ENCODE data around the gene RRP9. TPM values are rescaled to one million over a fixed set of nuclear protein-coding genes. Genes with fewer than 3 reads are reported as not detected.

Gene RRP9
- total and polyA plus RNA-seq, 10 of the 15 experiments (the other 5 are each of a cell fraction or from before 2014, with no cell fraction given), result 4.7 to 91.5 (median 41.7) TPM

DNA sequence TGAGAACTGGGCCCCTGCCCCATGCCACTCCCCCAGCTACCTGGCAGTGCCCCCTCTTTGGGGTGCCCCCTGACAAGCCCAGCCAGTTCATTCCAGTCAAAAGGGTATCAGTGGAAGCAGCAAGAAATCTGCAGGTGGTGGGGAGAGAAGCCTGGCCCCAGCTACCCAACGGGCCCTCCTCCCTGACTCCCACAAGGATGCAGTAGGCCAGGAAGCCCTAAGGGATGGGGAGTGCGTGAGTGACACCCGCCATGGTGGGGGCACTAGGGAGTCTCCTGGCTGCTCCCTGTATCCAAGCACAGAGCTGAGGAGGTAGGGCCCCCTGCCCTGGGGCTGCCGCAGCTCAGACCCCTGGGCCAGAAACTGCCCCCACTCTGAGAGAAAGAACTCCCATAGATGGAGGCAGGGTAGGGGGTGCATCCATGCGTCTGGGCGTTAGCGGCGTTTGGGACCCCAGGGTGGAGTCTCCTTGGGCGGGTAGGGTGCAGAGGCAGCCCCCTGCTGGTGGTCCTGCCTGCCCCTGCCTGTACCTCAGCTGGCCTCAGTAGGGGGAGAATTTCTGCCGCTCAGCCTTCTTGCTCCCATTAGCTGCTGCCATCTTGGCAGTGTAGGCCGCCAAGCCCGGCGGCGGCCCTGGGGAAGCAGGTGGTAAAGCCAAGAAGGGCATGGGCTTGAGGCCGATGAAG lies 16.0 kb upstream of the RRP9 start (continued):
- TF ChIP-seq ETV6 (conservative IDR thresholded peaks at IDR 0.05 in 1 of 2, IDR thresholded peaks at IDR 0.05 in 1 of 2; ENCODE audit: borderline replicate concordance in 1 of 2, low read depth in 1 of 2) (no peak), JUND (IDR thresholded peaks at IDR 0.05; ENCODE audit: low read depth, low read length) (no peak), FOXM1 (IDR thresholded peaks at IDR 0.05; ENCODE audit: low read depth, low read length) (no peak), SRF (IDR thresholded peaks at IDR 0.05; ENCODE audit: low read depth in 2 of 2, low read length in 2 of 2) (no peak), FOXK2 (IDR thresholded peaks at IDR 0.05) (no peak), KLF5 (IDR thresholded peaks at IDR 0.05; ENCODE audit: partially characterized antibody) (no peak), RB1 (IDR thresholded peaks at IDR 0.05; ENCODE audit: borderline replicate concordance) (no peak), NFIC (IDR thresholded peaks at IDR 0.05; ENCODE audit: low read depth, low read length) (no peak), IKZF2 (IDR thresholded peaks at IDR 0.05) (no peak), RCOR1 (conservative IDR thresholded peaks at IDR 0.05; ENCODE audit: low read depth, low read length) (no peak)
- TF ChIP-seq, protein P1, sequence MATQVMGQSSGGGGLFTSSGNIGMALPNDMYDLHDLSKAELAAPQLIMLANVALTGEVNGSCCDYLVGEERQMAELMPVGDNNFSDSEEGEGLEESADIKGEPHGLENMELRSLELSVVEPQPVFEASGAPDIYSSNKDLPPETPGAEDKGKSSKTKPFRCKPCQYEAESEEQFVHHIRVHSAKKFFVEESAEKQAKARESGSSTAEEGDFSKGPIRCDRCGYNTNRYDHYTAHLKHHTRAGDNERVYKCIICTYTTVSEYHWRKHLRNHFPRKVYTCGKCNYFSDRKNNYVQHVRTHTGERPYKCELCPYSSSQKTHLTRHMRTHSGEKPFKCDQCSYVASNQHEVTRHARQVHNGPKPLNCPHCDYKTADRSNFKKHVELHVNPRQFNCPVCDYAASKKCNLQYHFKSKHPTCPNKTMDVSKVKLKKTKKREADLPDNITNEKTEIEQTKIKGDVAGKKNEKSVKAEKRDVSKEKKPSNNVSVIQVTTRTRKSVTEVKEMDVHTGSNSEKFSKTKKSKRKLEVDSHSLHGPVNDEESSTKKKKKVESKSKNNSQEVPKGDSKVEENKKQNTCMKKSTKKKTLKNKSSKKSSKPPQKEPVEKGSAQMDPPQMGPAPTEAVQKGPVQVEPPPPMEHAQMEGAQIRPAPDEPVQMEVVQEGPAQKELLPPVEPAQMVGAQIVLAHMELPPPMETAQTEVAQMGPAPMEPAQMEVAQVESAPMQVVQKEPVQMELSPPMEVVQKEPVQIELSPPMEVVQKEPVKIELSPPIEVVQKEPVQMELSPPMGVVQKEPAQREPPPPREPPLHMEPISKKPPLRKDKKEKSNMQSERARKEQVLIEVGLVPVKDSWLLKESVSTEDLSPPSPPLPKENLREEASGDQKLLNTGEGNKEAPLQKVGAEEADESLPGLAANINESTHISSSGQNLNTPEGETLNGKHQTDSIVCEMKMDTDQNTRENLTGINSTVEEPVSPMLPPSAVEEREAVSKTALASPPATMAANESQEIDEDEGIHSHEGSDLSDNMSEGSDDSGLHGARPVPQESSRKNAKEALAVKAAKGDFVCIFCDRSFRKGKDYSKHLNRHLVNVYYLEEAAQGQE (IDR thresholded peaks at IDR 0.05; ENCODE audit: low read depth, low read length), result no peak
- TF ChIP-seq, protein P2, sequence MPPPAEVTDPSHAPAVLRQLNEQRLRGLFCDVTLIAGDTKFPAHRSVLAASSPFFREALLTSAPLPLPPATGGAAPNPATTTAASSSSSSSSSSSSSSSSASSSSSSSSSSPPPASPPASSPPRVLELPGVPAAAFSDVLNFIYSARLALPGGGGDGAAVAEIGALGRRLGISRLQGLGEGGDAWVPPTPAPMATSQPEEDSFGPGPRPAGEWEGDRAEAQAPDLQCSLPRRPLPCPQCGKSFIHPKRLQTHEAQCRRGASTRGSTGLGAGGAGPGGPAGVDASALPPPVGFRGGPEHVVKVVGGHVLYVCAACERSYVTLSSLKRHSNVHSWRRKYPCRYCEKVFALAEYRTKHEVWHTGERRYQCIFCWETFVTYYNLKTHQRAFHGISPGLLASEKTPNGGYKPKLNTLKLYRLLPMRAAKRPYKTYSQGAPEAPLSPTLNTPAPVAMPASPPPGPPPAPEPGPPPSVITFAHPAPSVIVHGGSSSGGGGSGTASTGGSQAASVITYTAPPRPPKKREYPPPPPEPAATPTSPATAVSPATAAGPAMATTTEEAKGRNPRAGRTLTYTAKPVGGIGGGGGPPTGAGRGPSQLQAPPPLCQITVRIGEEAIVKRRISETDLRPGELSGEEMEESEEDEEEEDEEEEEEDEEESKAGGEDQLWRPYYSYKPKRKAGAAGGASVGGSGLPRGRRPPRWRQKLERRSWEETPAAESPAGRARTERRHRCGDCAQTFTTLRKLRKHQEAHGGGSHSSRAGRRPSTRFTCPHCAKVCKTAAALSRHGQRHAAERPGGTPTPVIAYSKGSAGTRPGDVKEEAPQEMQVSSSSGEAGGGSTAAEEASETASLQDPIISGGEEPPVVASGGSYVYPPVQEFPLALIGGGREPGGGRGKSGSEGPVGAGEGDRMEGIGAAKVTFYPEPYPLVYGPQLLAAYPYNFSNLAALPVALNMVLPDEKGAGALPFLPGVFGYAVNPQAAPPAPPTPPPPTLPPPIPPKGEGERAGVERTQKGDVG (CRISPR knock-in tag; IDR thresholded peaks at IDR 0.05), result no peak
